Tibial nerve (tissue), 4 donors: ENCODE results near the gene PGBD5.

Experiments used
- CTCF ChIP-seq, 5 experiments: fragments of 200-600 bp in 3 of 5; fragments of 450-650 bp in 2 of 5; sonication (generic) in 3 of 5; IDR thresholded peaks; one replicate each; pipeline ENCODE4 v1.5.1; 2016 to 2019; ENCODE audit warnings: antibody characterized with exemption in 5 of 5, mild to moderate bottlenecking in 3 of 5, moderate library complexity in 2 of 5
- EP300 ChIP-seq, 2 donors: sonication (generic); formaldehyde crosslinking; IDR thresholded peaks; one replicate each; pipeline ENCODE4 v1.6.1; 2017; ENCODE audit warnings: antibody characterized with exemption in 2 of 2, mild to moderate bottlenecking in 1 of 2
- POLR2A ChIP-seq, 2 donors: fragments of 450-650 bp; IDR thresholded peaks; one replicate each; pipeline ENCODE4 v1.6.1; 2017; ENCODE audit warnings: antibody characterized with exemption in 2 of 2, mild to moderate bottlenecking in 2 of 2, moderate library complexity in 2 of 2

DNA sequence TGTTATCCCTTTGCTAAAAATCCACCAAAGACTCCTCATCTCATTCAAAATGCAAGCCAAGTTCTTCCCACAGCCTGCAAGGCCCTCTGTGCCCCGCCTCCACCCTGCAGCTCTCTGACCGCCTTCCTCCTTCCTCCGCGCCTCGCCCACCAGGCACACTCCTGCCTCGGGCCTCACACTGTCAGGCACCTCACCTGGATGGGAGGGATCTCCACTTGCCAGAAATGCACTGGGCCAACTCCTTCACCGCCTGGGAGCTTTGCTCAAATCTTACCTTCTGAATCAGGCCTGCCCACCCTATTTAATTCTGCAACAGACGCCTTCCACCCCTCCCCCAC lies 26.2 kb downstream of the PGBD5 start:
- TF ChIP-seq CTCF (IDR thresholded peaks at IDR 0.05) (no peak), POLR2A (IDR thresholded peaks at IDR 0.05) (no peak), EP300 (IDR thresholded peaks at IDR 0.05) (no peak)
